ENCODE data around the gene MAG. TPM values are rescaled to one million over a fixed set of nuclear protein-coding genes. Genes with fewer than 3 reads are reported as not detected.

Gene MAG
- total RNA-seq, 1 experiment from 2014 or later = 0.41 TPM

GRCh38 chr19:35345671-35346111, 53.7 kb downstream of the MAG start:
- POLR2A ChIA-PET = no interaction called here
- no TSS peak for BruUV-seq (replicated peaks)

GRCh38 chr19:35346193-35347052, 54.5 kb downstream of the MAG start:
- H3K9me3 Mint-ChIP-seq (ENCODE audit: unreplicated experiment) = no peaks in the 10 kb centered on the region
- Histone ChIP-seq H3K9me3 (no peaks in the 10 kb centered on the region), H3K4me1 (no peaks in the 10 kb centered on the region; the same call in 1 of the 2 replicates), H3K27me3 (replicated peaks; ENCODE audit: control insufficient read depth, insufficient read depth, low read length) (no peaks in the 10 kb centered on the region), H3K36me3 (ENCODE audit: control insufficient read depth, insufficient read depth, low read length) (no peaks in the 10 kb centered on the region), H3K4me3 (ENCODE audit: low read depth, low read length) (no peak overlapping the region)
- CTCF ChIA-PET = interaction anchor here (1.3 kb wide), 1 partner anchor 149 kb away, joined by 3 read pairs; no protein-coding TSS in a partner anchor
- POLR2A ChIA-PET = no interaction called here
- H3K27ac Mint-ChIP-seq (ENCODE audit: unreplicated experiment) = no peak overlapping the region
- no peak for TF ChIP-seq CTCF (IDR thresholded peaks at IDR 0.05; ENCODE audit: insufficient read depth in 1 of 2, low read depth in 1 of 2, low read length in 1 of 2, severe bottlenecking in 1 of 2, unreplicated experiment in 1 of 2)
- H3K36me3 Mint-ChIP-seq (ENCODE audit: insufficient read depth, unreplicated experiment) = no peaks in the 10 kb centered on the region
- BruUV-seq (replicated peaks) = no TSS peak
- peak in 1 of 2 experiments; percentile 37 for DNase-seq
- H3K4me1 Mint-ChIP-seq (ENCODE audit: low read depth, unreplicated experiment) = no peaks in the 10 kb centered on the region
- no peak overlapping the region for H3K4me3 Mint-ChIP-seq (ENCODE audit: unreplicated experiment)
- H3K27me3 Mint-ChIP-seq (ENCODE audit: insufficient read depth, unreplicated experiment) = peaks cover 3% of the 10 kb centered on the region
- intact Hi-C loops (cut with micrococcal nuclease; ENCODE audit: unreplicated experiment) = no loop called here

More at GRCh38 chr19:35345671-35346111, 53.7 kb downstream of the MAG start:
- TF ChIP-seq CTCF (IDR thresholded peaks at IDR 0.05; ENCODE audit: insufficient read depth in 1 of 2, low read depth in 1 of 2, low read length in 1 of 2, severe bottlenecking in 1 of 2, unreplicated experiment in 1 of 2) = no peak
- no peaks in the 10 kb centered on the region for H3K36me3 ChIP-seq (ENCODE audit: control insufficient read depth, insufficient read depth, low read length)
- H3K27ac Mint-ChIP-seq (ENCODE audit: unreplicated experiment) = no peak overlapping the region
- H3K36me3 Mint-ChIP-seq (ENCODE audit: insufficient read depth, unreplicated experiment) = no peaks in the 10 kb centered on the region
- peaks cover 3% of the 10 kb centered on the region for H3K27me3 Mint-ChIP-seq (ENCODE audit: insufficient read depth, unreplicated experiment)
- intact Hi-C loops (cut with micrococcal nuclease; ENCODE audit: unreplicated experiment) = no loop called here
- H3K9me3 ChIP-seq = no peaks in the 10 kb centered on the region
- CTCF ChIA-PET = no interaction called here
- H3K27me3 ChIP-seq (replicated peaks; ENCODE audit: control insufficient read depth, insufficient read depth, low read length) = no peaks in the 10 kb centered on the region
- no peak overlapping the region for H3K4me3 ChIP-seq (ENCODE audit: low read depth, low read length)
- no peaks in the 10 kb centered on the region for H3K9me3 Mint-ChIP-seq (ENCODE audit: unreplicated experiment)
- H3K4me1 ChIP-seq = no peaks in the 10 kb centered on the region; the same call in 1 of the 2 replicates
- DNase-seq = peak in 1 of 2 experiments; percentile 23
- H3K4me3 Mint-ChIP-seq (ENCODE audit: unreplicated experiment) = no peak overlapping the region
- H3K4me1 Mint-ChIP-seq (ENCODE audit: low read depth, unreplicated experiment) = no peaks in the 10 kb centered on the region

- no TSS peak for BruUV-seq (replicated peaks)
- H3K36me3 ChIP-seq (ENCODE audit: control insufficient read depth, insufficient read depth, low read length) = no peaks in the 10 kb centered on the region
- DNase-seq = peak in 1 of 2 experiments; percentile 17
- Mint-ChIP-seq H3K27ac (ENCODE audit: unreplicated experiment) (no peak within 1 kb of the TSS), H3K9me3 (ENCODE audit: unreplicated experiment) (no peaks in the 10 kb centered on the region), H3K27me3 (ENCODE audit: insufficient read depth, unreplicated experiment) (peaks cover 3% of the 10 kb centered on the region), H3K36me3 (ENCODE audit: insufficient read depth, unreplicated experiment) (no peaks in the 10 kb centered on the region), H3K4me3 (ENCODE audit: unreplicated experiment) (no peak within 1 kb of the TSS), H3K4me1 (ENCODE audit: low read depth, unreplicated experiment) (no peaks in the 10 kb centered on the region)
- H3K4me1 ChIP-seq = no peaks in the 10 kb centered on the region; the same call in 1 of the 2 replicates
- POLR2A ChIA-PET = no interaction called here
- no peak for TF ChIP-seq CTCF (IDR thresholded peaks at IDR 0.05; ENCODE audit: insufficient read depth in 1 of 2, low read depth in 1 of 2, low read length in 1 of 2, severe bottlenecking in 1 of 2, unreplicated experiment in 1 of 2)
- no peaks in the 10 kb centered on the region for H3K9me3 ChIP-seq
- H3K27me3 ChIP-seq (replicated peaks; ENCODE audit: control insufficient read depth, insufficient read depth, low read length) = no peaks in the 10 kb centered on the region
- CTCF ChIA-PET = interaction anchor here (1.3 kb wide), 1 partner anchor 148 kb away, joined by 3 read pairs; no protein-coding TSS in a partner anchor
- H3K4me3 ChIP-seq (ENCODE audit: low read depth, low read length) = no peak within 1 kb of the TSS
- intact Hi-C loops (cut with micrococcal nuclease; ENCODE audit: unreplicated experiment) = no loop called here
Measured at GRCh38 chr19:35347171-35347929, 55.4 kb downstream of the MAG start, which contains the start of gene FFAR1. Gene FFAR1, plus strand, starts transcription at chr19:35347902. Its CDS starts 3,650 bp downstream, at chr19:35351552.
